ENCODE measurements around the gene ATXN1. TPM values are rescaled to one million over a fixed set of nuclear protein-coding genes. Genes with fewer than 3 reads are reported as not detected.
"Not testable (repeated sequence)": the region's sequence is repeated elsewhere in the genome, so short reads cannot be mapped to it uniquely, and the experiment has no call there.

The ATXN1 gene
- polyA plus RNA-seq, 4 donors = 4.6 to 16.5 (median 5.9) TPM

DNA sequence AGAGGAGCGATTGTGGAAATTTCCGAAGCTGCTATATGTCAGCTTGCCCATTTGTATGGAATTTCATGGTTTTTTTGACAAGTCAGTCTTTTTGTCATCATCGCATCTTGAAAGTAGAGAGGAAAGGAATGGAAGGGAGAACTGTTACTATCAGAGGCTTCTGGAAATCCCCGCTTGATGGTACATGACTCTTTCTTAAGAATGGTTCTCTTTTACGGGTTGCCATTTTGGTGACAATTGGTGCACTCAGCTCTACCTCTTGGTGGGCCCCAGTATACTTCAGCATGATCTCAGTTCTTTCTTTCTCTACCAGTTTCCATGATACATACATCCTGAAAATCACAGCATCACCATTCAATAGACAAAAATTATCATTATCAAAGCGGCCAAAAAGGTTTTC lies 146.0 kb downstream of the ATXN1 start:
- not testable (repeated sequence) for H3K27ac ChIP-seq (ENCODE audit: low read depth in 1 of 3, low read length in 2 of 3); H3K9me3 ChIP-seq (ENCODE audit: control insufficient read depth in 2 of 2, insufficient read depth in 1 of 2, low read depth in 1 of 2, low read length in 1 of 2); H3K4me3 ChIP-seq (ENCODE audit: low read depth in 1 of 3, low read length in 3 of 3); H3K36me3 ChIP-seq (ENCODE audit: control insufficient read depth in 3 of 3, insufficient read depth in 2 of 3, low read depth in 1 of 3, low read length in 3 of 3); H3K27me3 ChIP-seq (ENCODE audit: control insufficient read depth in 3 of 3, insufficient read depth in 3 of 3, low read length in 3 of 3); H3K4me1 ChIP-seq (ENCODE audit: control insufficient read depth in 3 of 3, insufficient read depth in 2 of 3, low read depth in 1 of 3, low read length in 2 of 3); DNase-seq
- 90 to 100% (median 97%) methylated on average over 2 to 3 of the region's 6 CpGs for WGBS, 3 donors
- peak; percentile 36 for FAIRE-seq

DNA sequence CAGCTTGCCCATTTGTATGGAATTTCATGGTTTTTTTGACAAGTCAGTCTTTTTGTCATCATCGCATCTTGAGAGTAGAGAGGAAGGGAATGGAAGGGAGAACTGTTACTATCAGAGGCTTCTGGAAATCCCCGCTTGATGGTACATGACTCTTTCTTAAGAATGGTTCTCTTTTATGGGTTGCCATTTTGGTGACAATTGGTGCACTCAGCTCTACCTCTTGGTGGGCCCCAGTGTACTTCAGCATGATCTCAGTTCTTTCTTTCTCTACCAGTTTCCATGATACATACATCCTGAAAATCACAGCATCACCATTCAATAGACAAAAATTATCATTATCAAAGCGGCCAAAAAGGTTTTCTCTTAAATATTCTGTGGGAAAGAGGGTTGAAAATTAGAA lies 147.1 kb downstream of the ATXN1 start:
- FAIRE-seq; H3K4me1 ChIP-seq (ENCODE audit: control insufficient read depth in 3 of 3, insufficient read depth in 2 of 3, low read depth in 1 of 3, low read length in 2 of 3); H3K36me3 ChIP-seq (ENCODE audit: control insufficient read depth in 3 of 3, insufficient read depth in 2 of 3, low read depth in 1 of 3, low read length in 3 of 3); H3K9me3 ChIP-seq (ENCODE audit: control insufficient read depth in 2 of 2, insufficient read depth in 1 of 2, low read depth in 1 of 2, low read length in 1 of 2); H3K27me3 ChIP-seq (ENCODE audit: control insufficient read depth in 3 of 3, insufficient read depth in 3 of 3, low read length in 3 of 3); DNase-seq; H3K4me3 ChIP-seq (ENCODE audit: low read depth in 1 of 3, low read length in 3 of 3); H3K27ac ChIP-seq (ENCODE audit: low read depth in 1 of 3, low read length in 2 of 3): not testable (repeated sequence)
- 91 to 100% (median 94%) methylated on average over 2 to 3 of the region's 3 CpGs for WGBS, 3 donors

DNA sequence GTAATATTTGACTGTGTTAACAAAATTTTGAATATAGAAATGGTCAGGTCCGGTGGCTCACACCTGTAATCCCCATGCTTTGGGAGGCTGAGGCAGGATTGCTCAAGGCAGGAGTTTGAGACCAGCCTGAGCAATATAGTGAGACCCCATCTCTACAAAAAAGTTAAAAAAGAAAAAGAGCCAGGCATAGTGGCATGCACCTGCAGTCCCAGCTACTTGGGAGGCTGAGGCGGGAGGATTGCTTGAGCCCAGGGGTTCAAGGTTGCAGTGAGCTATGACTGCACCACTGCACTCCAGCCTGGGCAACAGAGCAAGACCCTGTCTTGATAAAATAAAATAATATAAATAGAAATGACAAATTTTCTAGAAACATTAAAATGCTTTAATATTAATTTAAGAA lies 147.8 kb downstream of the ATXN1 start:
- not testable (repeated sequence) for FAIRE-seq; H3K27ac ChIP-seq (ENCODE audit: low read depth in 1 of 3, low read length in 2 of 3); DNase-seq; H3K9me3 ChIP-seq (ENCODE audit: control insufficient read depth in 2 of 2, insufficient read depth in 1 of 2, low read depth in 1 of 2, low read length in 1 of 2); H3K4me3 ChIP-seq (ENCODE audit: low read depth in 1 of 3, low read length in 3 of 3); H3K4me1 ChIP-seq (ENCODE audit: control insufficient read depth in 3 of 3, insufficient read depth in 2 of 3, low read depth in 1 of 3, low read length in 2 of 3); H3K27me3 ChIP-seq (ENCODE audit: control insufficient read depth in 3 of 3, insufficient read depth in 3 of 3, low read length in 3 of 3); H3K36me3 ChIP-seq (ENCODE audit: control insufficient read depth in 3 of 3, insufficient read depth in 2 of 3, low read depth in 1 of 3, low read length in 3 of 3)
- 94 to 100% (median 95%) methylated on average over 2 of the region's 2 CpGs for WGBS, 3 donors

DNA sequence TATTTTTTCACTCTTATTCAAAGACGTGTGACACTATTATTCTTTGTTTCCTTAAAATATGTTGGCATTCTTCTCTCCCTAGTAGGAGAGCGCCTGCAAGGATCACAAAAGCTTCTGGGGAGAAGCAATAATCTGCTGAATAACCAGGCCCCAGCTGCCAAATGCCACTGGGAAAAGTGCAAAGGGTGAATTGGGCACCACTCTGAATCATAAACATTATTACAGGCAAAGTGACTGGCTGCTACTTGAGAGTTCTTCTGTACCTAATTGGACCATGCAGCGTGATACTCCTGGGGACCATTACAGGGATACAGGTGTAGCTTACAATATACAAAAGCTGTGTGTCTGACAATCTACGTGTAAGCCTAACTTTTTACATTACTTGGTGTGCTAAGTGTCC lies 152.8 kb downstream of the ATXN1 start:
- Histone ChIP-seq H3K4me3 (ENCODE audit: low read depth in 1 of 3, low read length in 3 of 3) (no peak overlapping the region), H3K27me3 (ENCODE audit: control insufficient read depth in 3 of 3, insufficient read depth in 3 of 3, low read length in 3 of 3) (no peaks in the 10 kb centered on the region), H3K36me3 (ENCODE audit: control insufficient read depth in 3 of 3, insufficient read depth in 2 of 3, low read depth in 1 of 3, low read length in 3 of 3) (peaks cover 0 to 12% (median 0%) of the 10 kb centered on the region in 3 donors), H3K4me1 (ENCODE audit: control insufficient read depth in 3 of 3, insufficient read depth in 2 of 3, low read depth in 1 of 3, low read length in 2 of 3) (no peaks in the 10 kb centered on the region), H3K27ac (ENCODE audit: low read depth in 1 of 3, low read length in 2 of 3) (no peak overlapping the region), H3K9me3 (ENCODE audit: control insufficient read depth in 2 of 2, insufficient read depth in 1 of 2, low read depth in 1 of 2, low read length in 1 of 2) (no peaks in the 10 kb centered on the region)
- FAIRE-seq (no peak), DNase-seq (peak in 1 of 2 donors; percentile 33)
- WGBS, 3 donors = 25 to 64% (median 47%) methylated on average over 4 of the region's 4 CpGs

DNA sequence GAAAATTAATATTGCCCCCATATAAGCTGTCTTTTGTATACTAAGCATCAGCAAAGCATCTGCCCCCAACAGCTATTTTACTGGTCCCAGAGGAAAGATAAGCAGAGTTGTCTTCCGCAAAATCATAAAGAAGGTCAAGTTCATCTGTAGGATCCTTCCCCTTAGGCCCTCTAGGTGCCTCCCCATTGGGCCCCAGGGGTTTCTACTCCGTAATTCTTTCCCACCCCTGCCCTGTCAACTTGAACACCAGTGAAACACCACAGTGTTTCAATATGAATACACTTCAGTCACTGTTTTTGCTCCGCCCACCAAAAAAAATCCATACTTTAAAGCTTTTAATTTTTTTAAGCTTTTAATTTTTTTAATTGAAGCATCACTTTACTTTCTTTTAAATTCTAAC lies 159.2 kb downstream of the ATXN1 start:
- Histone ChIP-seq H3K4me1 (ENCODE audit: control insufficient read depth in 3 of 3, insufficient read depth in 2 of 3, low read depth in 1 of 3, low read length in 2 of 3) (no peaks in the 10 kb centered on the region), H3K9me3 (ENCODE audit: control insufficient read depth in 2 of 2, insufficient read depth in 1 of 2, low read depth in 1 of 2, low read length in 1 of 2) (no peaks in the 10 kb centered on the region), H3K27ac (ENCODE audit: low read depth in 1 of 3, low read length in 2 of 3) (no peak overlapping the region), H3K27me3 (ENCODE audit: control insufficient read depth in 3 of 3, insufficient read depth in 3 of 3, low read length in 3 of 3) (no peaks in the 10 kb centered on the region), H3K36me3 (ENCODE audit: control insufficient read depth in 3 of 3, insufficient read depth in 2 of 3, low read depth in 1 of 3, low read length in 3 of 3) (peaks cover 0 to 20% (median 0%) of the 10 kb centered on the region in 3 donors), H3K4me3 (ENCODE audit: low read depth in 1 of 3, low read length in 3 of 3) (no peak overlapping the region)
- no peak for FAIRE-seq
- 78 to 93% (median 88%) methylated on average over 3 of the region's 3 CpGs for WGBS, 3 donors
- no peak for DNase-seq

DNA sequence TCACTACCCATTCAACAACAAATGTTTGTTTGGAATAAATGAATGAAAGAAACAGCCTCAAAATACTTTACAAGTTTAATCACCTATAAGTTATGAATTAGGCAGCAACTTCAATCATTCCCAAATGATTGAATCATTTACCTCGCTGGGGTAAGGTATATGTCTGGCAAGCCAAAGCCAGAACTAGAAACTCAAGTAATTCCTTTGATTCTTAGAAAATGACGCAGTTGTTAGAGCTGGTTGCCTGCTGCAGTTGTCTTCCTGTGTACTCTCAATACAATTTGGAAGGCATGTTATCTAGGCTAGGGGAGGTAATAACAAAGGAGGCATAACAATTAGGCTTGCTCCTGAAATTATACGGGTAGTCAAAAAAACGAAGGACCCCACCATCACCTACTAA lies 160.6 kb downstream of the ATXN1 start:
- no peak overlapping the region for H3K27ac ChIP-seq (ENCODE audit: low read depth in 1 of 3, low read length in 2 of 3)
- FAIRE-seq (no peak), DNase-seq (no peak)
- H3K9me3 ChIP-seq (ENCODE audit: control insufficient read depth in 2 of 2, insufficient read depth in 1 of 2, low read depth in 1 of 2, low read length in 1 of 2) = no peaks in the 10 kb centered on the region
- H3K4me1 ChIP-seq (ENCODE audit: control insufficient read depth in 3 of 3, insufficient read depth in 2 of 3, low read depth in 1 of 3, low read length in 2 of 3) = no peaks in the 10 kb centered on the region
- no peak overlapping the region for H3K4me3 ChIP-seq (ENCODE audit: low read depth in 1 of 3, low read length in 3 of 3)
- H3K27me3 ChIP-seq (ENCODE audit: control insufficient read depth in 3 of 3, insufficient read depth in 3 of 3, low read length in 3 of 3) = no peaks in the 10 kb centered on the region
- 94 to 96% (median 94%) methylated on average over 4 of the region's 4 CpGs for WGBS, 3 donors
- peaks cover 0 to 24% (median 0%) of the 10 kb centered on the region in 3 donors for H3K36me3 ChIP-seq (ENCODE audit: control insufficient read depth in 3 of 3, insufficient read depth in 2 of 3, low read depth in 1 of 3, low read length in 3 of 3)

DNA sequence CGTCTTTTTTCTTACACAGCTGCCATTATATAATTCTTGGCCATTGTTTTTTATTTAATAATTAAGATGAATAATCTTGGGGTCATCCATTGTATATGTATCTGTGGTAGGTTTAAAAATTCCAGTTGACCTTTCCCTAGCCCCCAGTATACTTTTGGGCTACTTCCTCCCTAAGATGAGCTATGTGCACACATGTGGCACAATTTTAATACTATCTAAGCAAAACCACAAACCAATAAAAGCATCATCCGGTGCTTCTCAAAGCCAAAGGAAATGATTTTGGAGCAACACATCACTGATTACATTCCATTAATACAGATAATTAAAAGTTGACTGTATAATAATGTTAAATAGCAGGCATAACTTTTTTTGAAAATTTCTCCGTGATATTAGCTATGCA lies 161.2 kb downstream of the ATXN1 start:
- H3K36me3 ChIP-seq (ENCODE audit: control insufficient read depth in 3 of 3, insufficient read depth in 2 of 3, low read depth in 1 of 3, low read length in 3 of 3) = peaks cover 0 to 24% (median 0%) of the 10 kb centered on the region in 3 donors
- no peaks in the 10 kb centered on the region for H3K9me3 ChIP-seq (ENCODE audit: control insufficient read depth in 2 of 2, insufficient read depth in 1 of 2, low read depth in 1 of 2, low read length in 1 of 2)
- no peaks in the 10 kb centered on the region for H3K4me1 ChIP-seq (ENCODE audit: control insufficient read depth in 3 of 3, insufficient read depth in 2 of 3, low read depth in 1 of 3, low read length in 2 of 3)
- no peak overlapping the region for H3K27ac ChIP-seq (ENCODE audit: low read depth in 1 of 3, low read length in 2 of 3)
- WGBS, 3 donors = 82 to 94% (median 84%) methylated on average over 3 of the region's 3 CpGs
- H3K27me3 ChIP-seq (ENCODE audit: control insufficient read depth in 3 of 3, insufficient read depth in 3 of 3, low read length in 3 of 3) = no peaks in the 10 kb centered on the region
- H3K4me3 ChIP-seq (ENCODE audit: low read depth in 1 of 3, low read length in 3 of 3) = no peak overlapping the region
- FAIRE-seq = no peak
- no peak for DNase-seq

DNA sequence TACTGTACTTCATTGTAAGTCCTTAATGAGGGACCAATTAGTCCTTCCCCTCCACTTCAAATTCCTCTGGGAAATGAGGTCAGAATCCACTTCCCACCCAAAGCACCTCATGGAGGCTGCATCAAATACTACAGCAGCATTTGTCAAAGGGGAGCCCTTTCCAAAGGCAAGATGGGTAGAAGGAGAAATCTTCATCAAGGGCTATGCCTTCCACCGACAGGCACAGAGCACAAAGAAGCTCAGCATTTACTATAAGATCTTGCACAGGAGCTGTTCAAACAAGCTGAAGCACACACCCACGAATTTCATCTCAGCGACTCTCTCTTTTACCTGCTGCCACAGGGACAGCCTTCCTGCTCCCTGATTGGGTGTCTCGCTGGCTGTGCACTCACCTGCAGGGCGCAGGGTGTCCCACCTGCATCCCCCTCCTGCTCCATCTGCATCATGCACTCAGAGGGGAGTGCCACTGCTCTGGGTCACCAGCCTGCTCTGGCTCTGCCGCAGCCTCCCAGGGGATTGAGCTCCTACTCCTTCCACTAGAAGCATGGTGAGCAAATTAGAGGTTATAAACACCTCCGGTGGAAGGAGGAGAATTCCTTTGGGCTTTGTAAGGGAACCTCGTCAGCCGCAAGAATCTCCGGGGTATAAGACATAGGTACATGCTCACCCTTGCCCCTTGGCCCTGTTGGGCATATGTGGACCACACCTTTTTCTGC lies 164.5 kb downstream of the ATXN1 start:
- DNase-seq (no peak), FAIRE-seq (no peak)
- Histone ChIP-seq H3K27me3 (ENCODE audit: control insufficient read depth in 3 of 3, insufficient read depth in 3 of 3, low read length in 3 of 3) (no peaks in the 10 kb centered on the region), H3K4me3 (ENCODE audit: low read depth in 1 of 3, low read length in 3 of 3) (no peak overlapping the region), H3K9me3 (ENCODE audit: control insufficient read depth in 2 of 2, insufficient read depth in 1 of 2, low read depth in 1 of 2, low read length in 1 of 2) (no peaks in the 10 kb centered on the region), H3K4me1 (ENCODE audit: control insufficient read depth in 3 of 3, insufficient read depth in 2 of 3, low read depth in 1 of 3, low read length in 2 of 3) (no peaks in the 10 kb centered on the region), H3K27ac (ENCODE audit: low read depth in 1 of 3, low read length in 2 of 3) (no peak overlapping the region), H3K36me3 (ENCODE audit: control insufficient read depth in 3 of 3, insufficient read depth in 2 of 3, low read depth in 1 of 3, low read length in 3 of 3) (peaks cover 0 to 14% (median 0%) of the 10 kb centered on the region in 3 donors)
- 83 to 89% (median 88%) methylated on average over 10 of the region's 10 CpGs for WGBS, 3 donors

All from small intestine (tissue), 7 donors.